H1 (cell line): Measurements from ENCODE around the gene ZBTB1. TPM values are rescaled to one million over a fixed set of nuclear protein-coding genes. Genes with fewer than 3 reads are reported as not detected.
A peak's percentile ranks its signal among the peaks of the same experiment; 100 is the strongest.

ENCODE experiments used
- BACH1 ChIP-seq: IDR thresholded peaks from 2 replicates; pipeline ENCODE4 v1.6.1; 2012; ENCODE audit warnings: low read length, improper control_type of control experiment
- BRCA1 ChIP-seq: IDR thresholded peaks from 2 replicates; pipeline ENCODE4 v1.6.1; 2012; ENCODE audit warnings: low read depth, low read length, improper control_type of control experiment
- CHD1 ChIP-seq: IDR thresholded peaks from 2 replicates; pipeline ENCODE4 v1.6.1; 2012; ENCODE audit warnings: low read depth, low read length, improper control_type of control experiment
- CHD2 ChIP-seq: IDR thresholded peaks from 2 replicates; pipeline ENCODE4 v1.6.1; 2012; ENCODE audit warnings: low read length, improper control_type of control experiment
- EZH2 ChIP-seq: fragments of 200-600 bp; sonication (generic); IDR thresholded peaks from 2 replicates; pipeline ENCODE4 v1.7.1; 2012; ENCODE audit warnings: low read depth, mild to moderate bottlenecking, moderate library complexity, low read length, inconsistent platforms; ENCODE audit not compliant: severe bottlenecking
- FOSL1 ChIP-seq: IDR thresholded peaks from 2 replicates; pipeline ENCODE4 v1.6.1; 2011; ENCODE audit warnings: mild to moderate bottlenecking, low read depth, low read length, moderate library complexity; ENCODE audit not compliant: insufficient read depth
- GABPA ChIP-seq: IDR thresholded peaks from 2 replicates; pipeline ENCODE4 v1.6.1; 2011; ENCODE audit warnings: mild to moderate bottlenecking, low read length, moderate library complexity, borderline replicate concordance; ENCODE audit not compliant: insufficient read depth
- GTF2F1 ChIP-seq: IDR thresholded peaks from 2 replicates; pipeline ENCODE4 v1.6.1; 2012; ENCODE audit warnings: low read depth, low read length, improper control_type of control experiment, borderline replicate concordance
- HDAC6 ChIP-seq: IDR thresholded peaks from one replicate; pipeline ENCODE4 v1.7.1; 2012; ENCODE audit warnings: low read depth, mild to moderate bottlenecking, inconsistent platforms, low read length, moderate library complexity
- JUN ChIP-seq: IDR thresholded peaks from 2 replicates; pipeline ENCODE4 v1.6.1; 2011; ENCODE audit warnings: low read depth, mild to moderate bottlenecking, improper control_type of control experiment, low read length
- KDM1A ChIP-seq: fragments of 200-600, 300-600 bp; sonication (generic); IDR thresholded peaks from 2 replicates; pipeline ENCODE4 v1.7.1; 2016; ENCODE audit warnings: mild to moderate bottlenecking, low read length, borderline replicate concordance
- KDM4A ChIP-seq: IDR thresholded peaks from one replicate; pipeline ENCODE4 v1.7.1; 2012; ENCODE audit warnings: low read depth, mild to moderate bottlenecking, moderate library complexity, low read length, inconsistent platforms; ENCODE audit not compliant: severe bottlenecking
- KDM5A ChIP-seq: fragments of 200-600 bp; IDR thresholded peaks from 2 replicates; pipeline ENCODE4 v1.7.1; 2012; ENCODE audit warnings: mild to moderate bottlenecking, low read length, inconsistent platforms, mixed read lengths
- MAX ChIP-seq: IDR thresholded peaks from 2 replicates; pipeline ENCODE4 v1.6.1; 2012; ENCODE audit warnings: inconsistent platforms
- NRF1 ChIP-seq: IDR thresholded peaks from 2 replicates; pipeline ENCODE4 v1.6.1; 2011; ENCODE audit warnings: mild to moderate bottlenecking, low read depth, low read length, improper control_type of control experiment
- PHF8 ChIP-seq: fragments of 200-600 bp; sonication (generic); conservative IDR thresholded peaks from 2 replicates; pipeline ENCODE4 v1.7.1; 2012; ENCODE audit warnings: low read depth, mild to moderate bottlenecking, inconsistent platforms, low read length, moderate library complexity
- RBBP5 ChIP-seq: IDR thresholded peaks from 2 replicates; pipeline ENCODE4 v1.7.1; 2012; ENCODE audit warnings: low read depth, mild to moderate bottlenecking, inconsistent platforms, low read length, moderate library complexity, borderline replicate concordance
- RXRA ChIP-seq: IDR thresholded peaks from 2 replicates; pipeline ENCODE4 v1.6.1; 2011; ENCODE audit warnings: low read depth, mild to moderate bottlenecking, low read length, moderate library complexity; ENCODE audit not compliant: insufficient read depth
- SIN3A ChIP-seq, 2 experiments: IDR thresholded peaks in 1 of 2; conservative IDR thresholded peaks in 1 of 2; 2 replicates each; pipeline ENCODE4 v1.6.1; 2011 to 2012; ENCODE audit warnings: low read length in 2 of 2, improper control_type of control experiment in 1 of 2, low read depth in 1 of 2, mild to moderate bottlenecking in 1 of 2
- SIRT6 ChIP-seq: IDR thresholded peaks from one replicate; pipeline ENCODE4 v1.7.1; 2012; ENCODE audit warnings: low read length, inconsistent platforms
- SP1 ChIP-seq: IDR thresholded peaks from 2 replicates; pipeline ENCODE4 v1.6.1; 2011; ENCODE audit warnings: low read depth, low read length
- TAF1 ChIP-seq: IDR thresholded peaks from 2 replicates; pipeline ENCODE4 v1.6.1; 2011; ENCODE audit warnings: mild to moderate bottlenecking, low read depth, low read length
- TAF7 ChIP-seq: optimal IDR thresholded peaks from 2 replicates; pipeline ENCODE3; 2011; ENCODE audit warnings: low read depth, mild to moderate bottlenecking, inconsistent platforms, low read length, moderate library complexity, borderline replicate concordance
- TBP ChIP-seq: IDR thresholded peaks from 2 replicates; pipeline ENCODE4 v1.6.1; 2011; ENCODE audit warnings: low read depth, low read length, improper control_type of control experiment
- polyA plus RNA-seq, 7 experiments: library from polyadenylated mRNA; depleted of rRNA in 3 of 7; stranded (reverse) in 5 of 7; unstranded in 2 of 7; fragments of >200 nt in 5 of 7; fragments of 200-250 nt in 2 of 7; gene quantifications; 1 replicate in 5 of 7; 2 replicates in 1 of 7; 4 replicates in 1 of 7; pipeline versions ENCODE4 v1.2.1 to v1.2.3, GENCODE V29; 2011 to 2013; ENCODE audit warnings: missing spikeins in 2 of 7, mixed read lengths in 2 of 7
- total RNA-seq: library from RNA; stranded (reverse); fragmentation: NEBNext Ultra II Directional; extraction: Animal tissue kit (Norgen Biotek cat#: 25700); gene quantifications from 2 replicates; pipeline ENCODE4 v1.2.1, GENCODE V29; 2021

ZBTB1 gene
- total and polyA plus RNA-seq, 2 of the 8 experiments (the other 6 are each of a cell fraction or from before 2014, with no cell fraction given) = 13.6 to 27.5 TPM

- TF ChIP-seq FOSL1 (no peak), KDM1A (no peak), CHD1 (no peak; the same call in 1 of the 2 replicates), HDAC6 (no peak), JUN (no peak), TAF1 (peak; percentile 93), CHD2 (no peak), SIN3A (conservative IDR thresholded peaks at IDR 0.05 in 1 of 2, IDR thresholded peaks at IDR 0.05 in 1 of 2; ENCODE audit: low read depth in 1 of 2, low read length in 2 of 2) (0 out of 4 replicates have a peak, but pooled peaks of 1 of the 2 experiments have one; percentile 6), EZH2 (no peak), BACH1 (no peak), TAF7 (peak; percentile 14), MAX (no peak; the same call in none of the 2 replicates), RXRA (no peak), KDM4A (no peak), SP1 (no peak), GABPA (0 out of 2 replicates have a peak, but pooled peaks have one; percentile 8), BRCA1 (no peak), KDM5A (no peak), GTF2F1 (no peak), SIRT6 (no peak), TBP (no peak; the same call in 1 of the 2 replicates), PHF8 (no peak), NRF1 (no peak), RBBP5 (no peak)
Observed at GRCh38 chr14:64504310-64504896, at the start of gene ZBTB1 (continued).
